Psoas muscle (tissue), 8 donors: ENCODE data around the gene MAPK13. TPM values are rescaled to one million over a fixed set of nuclear protein-coding genes. Genes with fewer than 3 reads are reported as not detected.

Experiments used
- ATAC-seq, 4 donors: fragments of 200-7000 bp; cut with Tn5 transposase; one replicate each; pipeline ENCODE4 v1.9.1; 2020; ENCODE audit warnings: moderate library complexity in 3 of 4, mild to moderate bottlenecking in 2 of 4
- DNase-seq, 2 donors: peaks; one replicate each; pipeline ENCODE4 v3.0.0-alpha.2; 2020
- H3K27ac ChIP-seq: fragments of 200-600 bp; one replicate; pipeline ENCODE4 v1.8.0; 2022
- H3K27me3 ChIP-seq, 3 donors: fragments of 200-600 bp in 1 of 3; one replicate each; pipeline versions ENCODE4 v1.6.1 to v1.8.0; 2013 to 2022; ENCODE audit warnings: low read length in 2 of 3, mild to moderate bottlenecking in 2 of 3, moderate library complexity in 1 of 3; ENCODE audit not compliant: insufficient read depth in 3 of 3
- H3K36me3 ChIP-seq, 2 donors: fragments of 200-600 bp in 1 of 2; one replicate each; pipeline versions ENCODE4 v1.6.1 to v1.8.0; 2013 to 2022; ENCODE audit warnings: low read depth in 1 of 2, mild to moderate bottlenecking in 1 of 2, moderate library complexity in 1 of 2; ENCODE audit not compliant: insufficient read depth in 1 of 2
- H3K4me1 ChIP-seq: fragments of 200-600 bp; one replicate; pipeline ENCODE4 v1.8.0; 2022
- H3K4me3 ChIP-seq: fragments of 200-600 bp; one replicate; pipeline ENCODE4 v1.8.0; 2022; ENCODE audit warnings: mild to moderate bottlenecking
- H3K9me3 ChIP-seq: fragments of 200-600 bp; one replicate; pipeline ENCODE4 v1.8.0; 2022
- WGBS, 3 donors: extraction: QIAGEN DNeasy Blood & Tissue Kit; methylation state at CpG; one replicate each; pipeline versions ENCODE4 v1.1.6 to v1.1.7; 2013; 5-methylcytosine and 5-hydroxymethylcytosine counted together
- intact Hi-C, 2 donors: fragments of 100-400 bp; cut with DNase I; formaldehyde crosslinking; loops; one replicate each; pipeline versions ENCODE4 v1.11.0 to v1.14.2; 2022
- polyA plus RNA-seq, 3 donors: library from polyadenylated mRNA; stranded (reverse); fragments of 200-250 nt; gene quantifications; one replicate each; pipeline ENCODE4 v1.2.3, GENCODE V29; 2013
- total RNA-seq, 4 donors: library from RNA; stranded (reverse); fragmentation: NEBNext Ultra II Directional in 2 of 4; extraction: Animal tissue kit (Norgen Biotek cat#: 25700) in 2 of 4; gene quantifications; one replicate each; pipeline versions ENCODE4 v1.2.1 to v1.2.4, GENCODE V29; 2021 to 2023
- TF ChIP-seq, protein P1 (sequence below): fragments of 200-600 bp; IDR thresholded peaks from one replicate; pipeline ENCODE4 v1.8.0; 2022; ENCODE audit warnings: antibody characterized with exemption
- donor health status: healthy with polysubstance abuse.
- donor health status: DM: no; HTN: no; CAD: no; lungs with moderate emphysema.
- donor health status: Bipolar disorder and iron deficiency.
- donor health status: healthy.
- donor health status: DM: yes; HTN: yes; CAD: no.
- donor health status: DM: no; HTN: no; CAD: no.
- donor health status: DM: no; HTN: no; CAD: no.
- donor health status: DM: yes; HTN: yes; CAD: no.

MAPK13 gene
- total and polyA plus RNA-seq, 7 donors: 0.49 to 4.0 (median 1.6) TPM

DNA sequence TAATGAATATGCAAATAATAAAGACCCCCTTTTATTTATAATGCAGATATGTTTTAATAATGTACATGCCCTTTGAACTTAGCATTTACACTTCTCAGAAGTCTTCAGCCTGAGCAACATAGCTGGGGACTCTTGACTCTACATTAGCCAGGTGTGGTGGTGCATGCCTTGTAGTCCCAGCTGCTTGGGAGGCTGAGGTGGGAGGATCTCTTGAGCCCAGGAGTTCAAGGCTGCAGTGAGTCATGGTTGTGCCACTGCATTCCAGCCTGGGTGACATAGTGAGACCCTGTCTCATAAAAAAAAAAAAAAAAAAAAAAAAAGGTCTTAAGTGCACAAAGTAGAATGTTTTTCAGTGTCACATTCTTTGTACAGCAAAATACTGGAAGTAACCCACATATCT is 17.3 kb upstream of the MAPK13 start:
- Histone ChIP-seq H3K27me3 (no peaks in the 10 kb centered on the region), H3K36me3 (peaks cover 12 to 52% of the 10 kb centered on the region in 2 donors), H3K4me3 (no peak overlapping the region), H3K4me1 (peaks cover 25% of the 10 kb centered on the region), H3K27ac (no peak overlapping the region), H3K9me3 (no peaks in the 10 kb centered on the region)
- DNase-seq (no peak), ATAC-seq (peak in 1 of 4 donors; percentile 16)
- intact Hi-C loops: no loop called here
- TF ChIP-seq, protein P1, sequence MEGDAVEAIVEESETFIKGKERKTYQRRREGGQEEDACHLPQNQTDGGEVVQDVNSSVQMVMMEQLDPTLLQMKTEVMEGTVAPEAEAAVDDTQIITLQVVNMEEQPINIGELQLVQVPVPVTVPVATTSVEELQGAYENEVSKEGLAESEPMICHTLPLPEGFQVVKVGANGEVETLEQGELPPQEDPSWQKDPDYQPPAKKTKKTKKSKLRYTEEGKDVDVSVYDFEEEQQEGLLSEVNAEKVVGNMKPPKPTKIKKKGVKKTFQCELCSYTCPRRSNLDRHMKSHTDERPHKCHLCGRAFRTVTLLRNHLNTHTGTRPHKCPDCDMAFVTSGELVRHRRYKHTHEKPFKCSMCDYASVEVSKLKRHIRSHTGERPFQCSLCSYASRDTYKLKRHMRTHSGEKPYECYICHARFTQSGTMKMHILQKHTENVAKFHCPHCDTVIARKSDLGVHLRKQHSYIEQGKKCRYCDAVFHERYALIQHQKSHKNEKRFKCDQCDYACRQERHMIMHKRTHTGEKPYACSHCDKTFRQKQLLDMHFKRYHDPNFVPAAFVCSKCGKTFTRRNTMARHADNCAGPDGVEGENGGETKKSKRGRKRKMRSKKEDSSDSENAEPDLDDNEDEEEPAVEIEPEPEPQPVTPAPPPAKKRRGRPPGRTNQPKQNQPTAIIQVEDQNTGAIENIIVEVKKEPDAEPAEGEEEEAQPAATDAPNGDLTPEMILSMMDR: no peak

DNA sequence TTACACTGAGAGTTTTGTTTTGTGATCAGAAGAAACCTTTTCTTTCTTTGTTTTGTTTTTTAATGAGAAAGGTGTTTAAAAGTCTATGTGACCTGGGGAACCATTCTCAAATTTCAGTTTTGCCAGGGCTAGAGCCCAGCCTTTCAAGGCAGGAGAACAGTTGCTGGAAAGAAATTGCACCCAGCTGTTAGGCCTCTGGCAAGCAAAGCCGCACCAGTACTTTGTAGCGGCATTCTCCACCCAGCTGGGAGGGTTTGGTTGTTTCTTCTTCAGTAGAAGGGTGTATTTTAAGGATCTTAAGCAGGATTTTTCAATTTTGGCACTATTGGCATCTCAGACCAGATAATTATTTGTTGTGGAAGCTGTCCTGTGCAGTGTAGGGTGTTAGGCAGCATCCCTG is 16.6 kb upstream of the MAPK13 start:
- H3K4me3 ChIP-seq: no peak overlapping the region
- peaks cover 7 to 46% of the 10 kb centered on the region in 2 donors for H3K36me3 ChIP-seq
- H3K27me3 ChIP-seq: no peaks in the 10 kb centered on the region
- TF ChIP-seq, protein P1: no peak
- no peak overlapping the region for H3K27ac ChIP-seq
- H3K4me1 ChIP-seq: peaks cover 31% of the 10 kb centered on the region
- ATAC-seq (peak in 3 of 4 donors; percentile 38 to 58 (median 47)), DNase-seq (no peak)
- WGBS, 3 donors: 20 to 44% (median 28%) methylated on average over 2 of the region's 2 CpGs
- intact Hi-C loops: no loop called here
- no peaks in the 10 kb centered on the region for H3K9me3 ChIP-seq

DNA sequence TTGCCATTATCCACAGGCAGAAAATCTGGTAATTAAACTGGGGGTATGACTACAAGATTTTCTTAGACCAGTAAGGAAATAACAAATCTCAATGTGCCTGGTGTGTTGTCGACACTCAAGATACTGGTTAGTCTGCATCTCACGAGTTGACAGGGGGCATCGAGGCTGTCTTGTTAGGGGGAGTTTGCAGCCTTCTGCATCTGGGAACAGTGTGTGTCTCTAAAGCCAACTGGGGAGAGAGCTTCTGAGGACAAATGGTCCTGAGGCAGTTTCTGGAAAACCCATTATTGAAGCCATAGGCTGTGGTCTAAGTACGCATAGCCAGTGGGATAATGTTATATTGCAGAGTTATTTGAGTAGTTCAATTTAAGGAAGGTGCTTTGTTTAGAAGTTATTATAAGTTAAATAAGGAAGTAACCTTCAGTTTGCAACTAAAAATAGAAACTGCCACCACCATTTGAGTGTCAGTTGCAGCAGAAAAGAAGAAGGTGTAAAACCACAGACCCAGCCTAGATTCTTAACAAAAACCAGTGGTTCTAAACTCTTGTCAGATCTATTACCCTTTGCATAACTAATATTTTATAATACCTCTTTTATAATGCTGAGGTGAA is 15.4 kb upstream of the MAPK13 start:
- Histone ChIP-seq H3K27me3 (no peaks in the 10 kb centered on the region), H3K36me3 (peaks cover 7 to 38% of the 10 kb centered on the region in 2 donors), H3K27ac (no peak overlapping the region), H3K9me3 (no peaks in the 10 kb centered on the region), H3K4me3 (no peak overlapping the region), H3K4me1 (peaks cover 31% of the 10 kb centered on the region)
- no peak for DNase-seq
- WGBS, 3 donors: 41 to 75% (median 47%) methylated on average over 4 of the region's 4 CpGs
- intact Hi-C loops: no loop called here
- TF ChIP-seq, protein P1: no peak
- no peak for ATAC-seq

DNA sequence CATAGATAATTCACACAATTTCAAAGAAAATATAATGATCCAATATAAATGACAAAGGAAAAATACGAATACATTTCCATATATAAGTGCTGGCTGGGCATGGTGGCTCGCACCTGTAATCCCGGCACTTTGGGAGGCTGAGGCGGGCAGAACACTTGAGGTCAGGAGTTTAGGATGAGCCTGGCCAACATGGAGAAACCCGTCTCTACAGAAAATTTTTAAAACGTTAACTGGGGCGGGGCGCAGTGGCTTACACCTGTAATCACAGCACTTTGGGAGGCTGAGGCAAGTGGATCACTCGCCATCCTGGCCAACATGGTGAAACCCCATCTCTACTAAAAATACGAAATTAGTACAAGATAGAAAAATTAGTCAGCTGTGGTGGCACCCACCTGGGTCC is 14.9 kb upstream of the MAPK13 start:
- Histone ChIP-seq H3K27me3 (no peaks in the 10 kb centered on the region), H3K4me1 (peaks cover 31% of the 10 kb centered on the region), H3K4me3 (no peak overlapping the region), H3K27ac (no peak overlapping the region), H3K9me3 (no peaks in the 10 kb centered on the region), H3K36me3 (peaks cover 4 to 33% of the 10 kb centered on the region in 2 donors)
- intact Hi-C loops: no loop called here
- no peak for ATAC-seq
- DNase-seq: no peak
- WGBS, 3 donors: 93 to 97% (median 96%) methylated on average over 10 of the region's 10 CpGs
- TF ChIP-seq, protein P1: no peak
